ENCODE measurements around the gene IPO4.
A peak's percentile ranks its signal among the peaks of the same experiment; 100 is the strongest.

The IPO4 gene

GRCh38 chr14:24215495-24216344 lies 27.1 kb upstream of the IPO4 start, which contains the start of gene MDP1:
Gene MDP1, minus strand, starts transcription at chr14:24216066. Its CDS starts 111 bp downstream, at chr14:24215955.
- TF ChIP-seq GABPA (IDR thresholded peaks at IDR 0.05; ENCODE audit: low read depth) (no peak), CTCF (IDR thresholded peaks at IDR 0.05; ENCODE audit: insufficient read depth, low read length) (peak; percentile 10), POLR2AphosphoS5 (IDR thresholded peaks at IDR 0.05; ENCODE audit: low read depth) (peak; percentile 95), SPI1 (IDR thresholded peaks at IDR 0.05; ENCODE audit: borderline replicate concordance, low read depth) (peak; percentile 7; the same call in 1 of the 2 replicates)
- H3K27ac ChIP-seq (replicated peaks): peak within 1 kb of the TSS; percentile 72
- DNase-seq (ENCODE audit: low read depth in 1 of 2, low spot score in 1 of 2): peak; percentile 94
- H3K4me3 ChIP-seq (replicated peaks; ENCODE audit: insufficient read depth, low read length): peak within 1 kb of the TSS; percentile 93
- no peaks in the 10 kb centered on the region for H3K27me3 ChIP-seq (ENCODE audit: insufficient read depth, poor library complexity, severe bottlenecking)

GRCh38 chr14:24213866-24214662 lies 25.4 kb upstream of the IPO4 start:
- no peak for TF ChIP-seq REST (IDR thresholded peaks at IDR 0.05; ENCODE audit: insufficient replicate concordance, low read depth)
- Histone ChIP-seq H3K27me3 (ENCODE audit: insufficient read depth, poor library complexity, severe bottlenecking) (no peaks in the 10 kb centered on the region), H3K4me3 (replicated peaks; ENCODE audit: insufficient read depth, low read length) (peak overlapping the region; percentile 19), H3K27ac (replicated peaks) (peak overlapping the region; percentile 94)
- DNase-seq (ENCODE audit: low read depth in 1 of 2, low spot score in 1 of 2): no peak

- no peaks in the 10 kb centered on the region for H3K27me3 ChIP-seq (ENCODE audit: insufficient read depth, poor library complexity, severe bottlenecking)
- DNase-seq (ENCODE audit: low read depth in 1 of 2, low spot score in 1 of 2): peak; percentile 99
- TF ChIP-seq REST (IDR thresholded peaks at IDR 0.05; ENCODE audit: insufficient replicate concordance, low read depth): peak; percentile 46
- peak; percentile 19; the same call in 1 of the 2 replicates for TF ChIP-seq SPI1 (IDR thresholded peaks at IDR 0.05; ENCODE audit: borderline replicate concordance, low read depth)
- TF ChIP-seq CTCF (IDR thresholded peaks at IDR 0.05; ENCODE audit: insufficient read depth, low read length): no peak
- TF ChIP-seq GABPA (IDR thresholded peaks at IDR 0.05; ENCODE audit: low read depth): no peak
- peak; percentile 98 for TF ChIP-seq POLR2AphosphoS5 (IDR thresholded peaks at IDR 0.05; ENCODE audit: low read depth)
- H3K4me3 ChIP-seq (replicated peaks; ENCODE audit: insufficient read depth, low read length): peak within 1 kb of the TSS; percentile 68
- H3K27ac ChIP-seq (replicated peaks): peak within 1 kb of the TSS; percentile 94
These were observed 24.6 kb upstream of the IPO4 start, which contains the start of gene CHMP4A for GRCh38 chr14:24212924-24213865. Gene CHMP4A, minus strand, starts transcription at chr14:24213488. Its CDS starts 49 bp downstream, at chr14:24213439.

Measured in HL-60 (cell line).